G401 (cell line): ENCODE measurements around the gene ADRA2B. TPM values are rescaled to one million over a fixed set of nuclear protein-coding genes. Genes with fewer than 3 reads are reported as not detected.

Source experiments
- DNase-seq: peaks from one replicate; pipeline ENCODE4 v3.0.0-alpha.2; 2015; ENCODE audit warnings: low spot score
- in situ Hi-C: cut with HindIII; loops from 2 replicates; pipeline ENCODE4 v1.10.0; 2016; ENCODE audit warnings: low sequenced_read_pairs, mixed read lengths
- total RNA-seq: library from RNA; depleted of rRNA; stranded (reverse); fragments of >200 nt; shearing (Covaris generic); gene quantifications from 2 replicates; pipeline ENCODE4 v1.2.3, GENCODE V29; 2014

Gene ADRA2B
- total RNA-seq, 1 experiment from 2014 or later = not detected

DNA sequence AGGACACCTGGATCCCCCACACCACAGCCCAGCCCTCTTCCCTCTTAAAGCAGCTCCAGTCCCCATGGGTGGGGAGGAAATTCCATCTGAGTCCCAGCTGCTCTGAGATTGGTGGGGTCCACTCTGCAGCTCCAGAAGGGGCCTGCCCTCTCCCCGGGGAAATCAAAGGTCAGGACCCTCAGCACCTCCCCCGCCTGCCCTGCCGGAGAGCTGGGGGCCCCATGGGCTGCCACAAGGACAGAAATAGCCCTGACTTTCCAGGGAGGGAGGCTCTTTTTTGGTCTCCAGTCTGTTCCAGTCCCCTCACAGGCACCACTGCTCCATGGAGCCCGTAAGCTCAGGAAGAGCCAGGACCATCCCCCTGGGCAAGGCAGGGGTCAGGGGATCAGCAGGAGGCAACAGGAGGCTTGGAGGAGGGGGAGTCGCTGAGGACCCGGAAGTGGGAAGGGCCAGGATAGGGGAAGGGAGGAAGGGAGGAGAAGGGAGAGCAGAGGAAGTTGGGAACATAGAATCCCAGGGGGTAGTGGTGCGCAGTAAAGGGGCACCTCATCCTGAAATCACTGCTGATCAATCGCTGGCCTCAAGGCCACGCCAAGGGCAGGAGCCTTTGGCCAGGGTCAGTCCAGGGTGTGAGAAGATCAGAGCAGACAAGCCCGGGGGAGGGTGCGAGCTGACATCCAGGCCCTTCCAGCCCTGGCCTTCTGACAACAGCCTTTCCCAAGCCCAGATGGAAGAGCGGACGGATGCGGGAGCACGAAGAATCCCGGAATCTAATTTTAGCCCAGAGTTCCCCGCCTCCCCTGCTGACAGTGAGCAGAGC, 7.6 kb downstream of the ADRA2B start:
- DNase-seq = peak; percentile 86
- in situ Hi-C loops = no loop called here

DNA sequence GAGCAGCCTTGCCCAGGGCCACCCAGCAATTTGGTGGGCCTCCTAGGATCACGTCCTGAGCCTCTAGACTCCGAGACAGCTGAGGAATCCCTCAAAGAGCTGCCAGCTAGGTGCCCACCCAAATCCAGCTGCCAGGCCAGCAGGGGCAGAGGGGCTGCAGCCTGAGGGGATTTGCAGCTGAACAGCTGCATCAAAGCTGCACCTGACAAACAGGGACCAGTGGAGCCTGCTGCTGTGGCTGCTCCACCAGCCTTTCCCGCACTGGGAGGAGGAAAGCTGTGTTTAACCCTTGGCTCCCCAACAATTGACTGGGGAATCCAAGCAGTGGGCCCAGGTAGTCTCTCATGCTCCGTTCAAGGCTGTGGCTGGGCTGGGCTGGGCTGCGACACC, 8.2 kb downstream of the ADRA2B start:
- no peak for DNase-seq
- in situ Hi-C loops = no loop called here

DNA sequence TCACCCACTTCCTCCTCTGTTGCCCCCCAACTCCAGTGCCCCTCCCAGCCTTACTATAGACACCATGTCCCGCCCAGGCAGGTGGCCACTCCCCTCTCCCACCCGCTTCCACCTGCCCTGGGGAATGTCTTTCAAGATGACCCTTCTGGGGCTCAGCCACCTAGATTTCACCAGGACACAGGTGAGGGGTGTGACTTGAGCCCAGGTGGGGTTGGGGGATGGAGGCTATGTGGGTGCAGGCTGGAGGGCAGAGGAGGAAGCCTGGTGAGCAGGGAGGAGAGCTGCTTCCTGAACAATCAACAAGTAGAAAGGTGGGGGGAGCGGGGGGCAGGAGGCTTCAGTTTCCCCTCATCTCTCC, 8.7 kb downstream of the ADRA2B start:
- in situ Hi-C loops = no loop called here
- no peak for DNase-seq

DNA sequence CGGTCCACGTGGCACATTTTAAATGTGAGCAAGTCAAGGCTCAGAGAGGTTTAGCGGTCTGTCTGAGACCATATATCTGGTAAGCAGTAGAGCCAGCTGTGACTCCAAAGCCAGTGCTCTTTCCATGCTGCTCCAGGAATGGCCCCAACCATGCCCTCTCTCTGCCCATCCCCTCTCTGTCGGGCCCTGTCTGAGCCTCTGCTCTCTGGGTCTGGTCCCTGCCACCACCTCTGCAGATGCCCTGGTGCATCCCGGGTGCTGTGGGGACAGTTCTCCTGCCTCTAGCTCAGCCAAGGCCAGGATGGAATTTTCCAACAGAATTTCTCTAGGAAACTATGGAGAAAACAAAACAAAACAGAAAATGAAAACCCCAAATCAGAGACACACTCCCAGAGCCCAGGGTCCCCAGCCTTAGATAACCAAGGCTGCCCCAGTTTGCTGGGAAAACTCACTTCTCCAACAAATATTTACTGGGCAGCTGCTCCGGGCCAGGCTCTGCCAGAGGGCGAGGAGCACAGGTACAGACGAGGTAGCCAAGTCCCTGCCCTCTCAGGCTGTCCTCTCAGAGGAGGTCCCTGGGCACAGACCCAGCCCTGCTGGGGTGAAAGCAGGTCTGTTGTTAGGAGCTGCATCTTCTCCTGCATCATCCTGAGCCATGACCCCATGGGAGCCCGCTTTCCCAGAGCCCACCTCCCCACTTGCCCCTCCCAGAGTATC, 9.2 kb downstream of the ADRA2B start:
- peak; percentile 89 for DNase-seq
- in situ Hi-C loops = no loop called here

DNA sequence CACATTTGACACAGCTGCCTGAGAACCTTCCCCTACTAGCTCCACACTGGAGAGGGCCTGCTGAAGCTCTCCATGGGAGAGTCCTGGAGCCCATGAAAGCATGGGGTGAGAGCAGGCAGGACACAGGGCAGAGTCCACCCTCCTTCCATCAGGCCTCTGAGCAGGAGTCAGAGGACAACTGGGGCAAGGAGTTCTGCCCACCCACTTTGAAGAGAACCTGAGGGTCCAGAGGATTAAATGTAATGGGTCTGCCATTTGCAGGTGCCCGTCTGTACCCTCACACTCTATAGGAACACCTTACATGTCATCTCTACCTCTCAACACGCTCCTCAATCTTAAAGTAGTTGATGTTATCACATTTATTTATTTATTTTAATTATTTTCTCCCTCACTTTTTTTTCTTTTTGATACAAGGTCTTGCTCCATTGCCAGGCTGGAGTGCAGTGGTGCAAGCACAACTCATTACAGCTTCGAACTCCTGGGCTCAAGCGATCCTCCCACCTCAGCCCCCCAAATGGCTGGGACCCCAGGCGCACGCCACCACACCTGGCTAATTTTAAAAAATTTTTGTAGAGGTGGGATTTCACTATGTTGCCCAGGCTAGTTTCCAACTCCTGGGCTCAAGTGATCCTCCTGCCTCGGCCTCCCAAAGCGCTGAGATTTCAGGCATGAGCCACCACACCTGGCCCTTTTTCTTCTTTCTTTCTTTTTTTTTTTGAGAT, 10.2 kb downstream of the ADRA2B start:
- in situ Hi-C loops = no loop called here
- DNase-seq = no peak

DNA sequence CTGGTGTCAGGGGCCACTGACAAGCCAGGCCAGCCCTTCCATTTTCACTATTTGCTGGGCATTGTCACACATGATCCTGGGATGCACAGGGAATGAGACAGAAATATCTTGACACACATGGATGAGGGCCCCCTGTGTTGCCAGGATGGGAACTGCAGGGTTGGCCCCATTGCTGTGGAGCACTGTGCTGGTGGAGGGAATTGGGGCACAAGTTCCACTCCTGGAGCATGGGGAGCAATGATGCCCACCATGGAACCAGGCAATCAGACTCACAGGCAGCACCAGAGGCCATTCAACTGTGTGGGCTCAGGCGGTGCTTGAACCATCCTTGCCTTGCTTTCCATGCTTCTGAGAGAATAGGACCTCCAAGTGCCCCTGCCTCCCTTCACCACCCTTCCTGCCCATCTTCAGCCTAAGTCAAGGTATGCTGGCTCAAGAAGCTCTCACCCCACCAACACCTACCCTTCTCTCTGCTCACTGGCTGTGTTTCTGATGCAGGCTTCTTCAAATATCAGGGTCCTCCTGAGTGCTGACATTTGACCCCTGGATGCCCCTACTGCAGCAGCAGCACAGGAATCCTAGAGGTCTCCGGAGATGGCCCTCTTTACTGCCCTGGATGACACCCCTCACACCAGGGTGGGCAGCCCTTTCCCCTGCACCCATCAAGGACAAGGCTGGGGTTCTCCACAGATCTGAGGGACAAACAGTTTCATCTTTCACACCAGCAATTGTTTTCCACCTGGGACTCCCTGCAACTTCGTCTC, 11.0 kb downstream of the ADRA2B start:
- DNase-seq = no peak
- in situ Hi-C loops = no loop called here

DNA sequence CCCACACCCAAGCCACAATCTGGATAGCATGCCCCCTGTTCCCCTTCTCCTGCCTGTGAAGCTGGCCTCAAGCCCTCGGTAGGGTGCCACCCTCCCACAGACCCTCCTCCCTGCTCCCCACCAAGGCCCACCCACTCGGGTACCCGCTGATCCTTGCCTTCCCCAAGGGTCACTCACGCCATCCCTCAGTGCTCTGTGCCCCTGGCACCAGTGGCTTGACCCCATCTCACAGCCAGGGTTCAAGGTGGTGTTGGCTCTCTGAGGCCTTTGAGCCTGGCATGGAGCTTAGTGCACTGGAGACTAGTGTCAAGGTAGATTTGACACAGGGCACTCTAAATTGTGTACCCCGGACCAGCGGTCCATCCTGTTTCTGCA, 11.9 kb downstream of the ADRA2B start:
- in situ Hi-C loops = no loop called here
- no peak for DNase-seq

DNA sequence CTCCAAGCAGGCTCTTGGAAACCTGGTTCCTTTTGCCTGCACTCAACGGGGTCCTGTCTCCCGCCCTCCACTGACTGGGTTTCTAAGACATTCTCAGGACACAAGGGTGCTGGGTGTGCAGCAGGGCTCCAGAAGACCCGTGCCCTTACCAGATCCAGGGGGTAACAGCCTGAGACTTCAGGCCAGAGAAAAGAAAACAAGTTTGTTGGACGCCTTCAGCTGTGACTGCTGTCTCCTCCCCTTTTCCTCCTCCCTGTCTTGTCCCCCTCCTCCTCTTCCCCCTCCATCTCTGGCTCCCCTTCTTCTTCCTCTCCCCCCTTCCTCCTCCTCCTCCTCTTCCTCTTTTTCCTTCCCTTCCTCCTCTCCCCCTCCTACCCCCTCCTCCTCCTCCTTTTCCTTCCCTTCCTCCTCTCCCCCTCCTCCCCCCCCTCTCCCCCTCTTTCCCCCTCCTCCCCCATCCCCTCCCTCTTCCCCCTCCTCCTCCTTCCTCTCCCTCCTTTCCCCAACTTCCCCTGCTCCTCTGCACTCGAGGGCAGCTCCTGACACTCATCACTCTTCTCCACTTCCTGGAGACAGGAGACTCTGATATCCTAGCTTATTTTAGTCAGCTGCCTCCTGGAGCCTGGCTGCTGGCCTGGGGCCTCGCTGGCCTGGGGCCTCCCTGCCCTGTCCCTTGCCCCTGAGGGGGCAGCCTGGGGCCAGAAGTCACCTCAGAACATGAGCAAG, 12.4 kb downstream of the ADRA2B start:
- in situ Hi-C loops = no loop called here
- DNase-seq = no peak

DNA sequence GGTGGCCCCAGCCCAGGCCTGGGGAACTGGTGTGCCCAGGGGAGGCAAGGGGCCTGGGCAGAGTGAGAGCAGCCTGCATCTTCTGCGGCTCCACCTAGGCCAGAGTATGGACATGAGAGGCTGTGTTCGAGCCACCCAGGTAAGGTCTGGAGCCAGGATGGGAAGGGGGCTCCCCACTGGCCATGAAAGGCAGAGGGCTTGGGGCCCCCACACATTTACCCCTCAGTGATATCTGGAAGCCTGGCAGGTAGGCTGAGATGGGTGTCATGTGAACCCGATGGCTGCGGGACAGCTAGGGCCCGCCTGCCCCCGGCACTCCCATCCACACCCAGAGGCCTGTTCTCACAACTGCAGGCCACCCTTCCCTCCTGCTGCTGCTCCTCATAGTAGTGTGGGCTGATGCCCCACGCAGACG, 13.2 kb downstream of the ADRA2B start:
- no peak for DNase-seq
- in situ Hi-C loops = no loop called here

DNA sequence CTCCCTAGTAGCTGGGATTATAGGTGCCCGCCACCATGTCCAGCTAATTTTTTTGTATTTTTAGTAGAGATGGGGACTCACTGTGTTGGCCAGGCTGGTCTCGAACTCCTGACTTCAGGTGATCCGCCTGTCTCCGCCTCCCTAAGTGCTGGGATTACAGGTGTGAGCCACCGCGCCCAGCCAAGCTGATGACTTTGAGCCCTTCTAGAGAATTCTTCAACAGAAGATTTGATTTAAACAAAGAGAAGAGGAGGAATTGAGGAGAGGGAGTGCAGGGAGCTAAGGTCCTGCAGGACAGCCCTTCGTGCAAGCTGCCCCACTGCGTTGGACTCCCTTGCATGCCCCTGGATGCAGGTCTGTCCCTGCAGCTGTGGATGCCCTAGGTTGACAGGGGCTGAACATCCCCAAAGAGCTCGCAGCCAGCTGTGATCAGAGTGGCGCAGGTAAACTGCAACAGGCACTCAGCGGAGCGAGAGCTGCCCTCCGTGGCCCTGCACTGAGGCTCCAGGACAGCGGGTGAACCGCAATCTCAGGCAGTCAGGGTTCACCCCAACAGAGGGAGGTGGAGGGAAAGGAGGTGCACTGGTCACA, 13.7 kb downstream of the ADRA2B start:
- in situ Hi-C loops = no loop called here
- no peak for DNase-seq

DNA sequence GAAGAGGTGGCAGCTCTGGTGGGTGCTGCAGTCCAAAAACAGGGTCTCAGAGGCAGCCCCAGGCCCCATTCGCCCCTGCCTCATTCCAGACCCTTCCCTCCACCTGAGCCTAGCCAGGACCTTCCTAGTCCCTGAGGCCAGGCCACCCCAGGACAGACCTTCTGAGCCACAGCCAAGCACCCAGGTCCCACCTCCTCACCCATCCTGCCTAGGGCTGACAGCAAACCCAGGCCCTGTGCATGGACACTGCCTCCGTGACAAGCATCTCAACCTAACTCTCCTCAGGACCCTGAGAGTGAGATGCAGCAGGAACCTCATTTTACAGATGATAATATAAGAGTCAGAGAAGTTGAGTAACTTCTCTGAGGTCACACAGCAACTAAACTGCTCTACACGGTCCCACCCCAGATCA, 15.5 kb downstream of the ADRA2B start:
- DNase-seq = no peak
- in situ Hi-C loops = no loop called here

DNA sequence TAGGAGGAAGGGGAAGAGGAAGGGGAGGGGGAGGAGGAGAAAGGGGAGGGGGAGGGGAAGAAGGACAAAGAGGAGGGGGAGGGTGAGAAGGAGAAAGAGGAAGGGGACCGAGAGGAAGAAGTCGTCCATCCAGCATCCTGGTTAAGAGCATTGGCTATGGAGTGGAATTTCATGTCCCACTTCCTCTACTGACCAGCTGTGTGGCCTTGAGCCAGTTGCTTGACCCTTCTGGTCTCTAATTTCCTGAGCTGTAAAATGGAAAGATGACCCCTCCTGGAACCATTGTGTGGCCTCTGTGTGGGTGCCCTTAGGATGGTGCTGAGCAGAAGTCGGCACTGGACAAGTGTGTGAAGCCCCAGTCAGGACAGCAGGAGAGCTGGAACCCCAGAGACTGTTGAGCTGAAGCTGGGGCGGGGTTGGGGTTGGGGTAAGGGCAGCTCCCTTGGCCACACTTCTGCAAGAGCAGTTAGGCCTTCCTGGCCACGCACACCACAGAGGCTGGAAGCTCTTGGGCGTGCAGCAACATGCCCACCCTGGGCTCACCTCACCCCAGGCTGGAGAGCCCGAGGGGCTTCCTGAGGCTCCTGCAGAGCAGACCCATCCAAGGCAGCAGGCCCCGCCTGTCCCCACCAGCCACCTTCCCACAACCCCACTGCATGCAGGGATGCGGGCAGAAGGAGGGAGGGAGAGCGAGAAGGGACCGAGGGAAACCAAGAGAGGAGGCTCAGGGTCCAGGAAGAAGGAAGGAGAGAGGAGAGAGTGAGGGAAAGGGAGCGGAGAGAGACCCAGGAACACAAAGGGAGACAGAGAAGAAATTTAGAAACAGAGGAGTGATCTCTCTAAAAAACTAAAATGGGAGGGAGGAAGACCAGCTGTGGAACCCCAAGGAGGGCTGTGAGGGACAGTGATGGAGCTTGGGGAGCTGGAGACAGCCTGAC, 16.2 kb downstream of the ADRA2B start:
- DNase-seq = no peak
- in situ Hi-C loops = no loop called here

DNA sequence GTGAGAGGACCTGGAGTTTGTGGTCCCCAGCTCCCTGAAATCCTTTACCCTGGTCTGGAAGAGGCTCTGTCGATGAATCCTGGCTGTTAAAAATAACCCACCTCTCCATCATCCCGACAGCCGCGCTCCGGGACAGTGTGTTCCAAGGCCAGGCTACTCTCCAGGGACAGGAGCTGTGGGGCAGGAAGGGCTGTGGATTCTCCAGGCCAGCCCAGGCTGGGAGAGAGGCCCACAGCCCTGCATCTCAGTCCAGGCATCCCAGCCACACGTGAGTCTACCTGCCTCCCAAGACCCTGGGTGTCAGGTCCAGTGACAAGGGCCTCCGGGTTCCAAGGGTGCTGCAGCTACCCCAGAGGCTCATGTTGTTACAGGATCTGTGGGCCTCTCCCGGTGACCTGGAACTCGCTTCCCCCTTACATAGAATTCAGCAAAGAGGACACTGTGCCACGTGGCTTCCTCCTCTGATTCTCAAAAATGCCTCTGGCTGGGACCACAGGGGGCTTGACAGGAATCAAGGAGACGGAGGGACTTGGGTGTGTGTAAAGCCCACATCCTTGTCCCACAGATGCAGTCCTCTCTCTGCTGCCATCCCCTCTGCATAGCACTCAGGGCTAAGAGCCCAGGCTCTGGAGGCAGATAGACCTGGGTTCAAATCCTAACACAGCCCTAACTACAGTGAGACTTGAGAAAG, 17.3 kb downstream of the ADRA2B start:
- in situ Hi-C loops = no loop called here
- no peak for DNase-seq

DNA sequence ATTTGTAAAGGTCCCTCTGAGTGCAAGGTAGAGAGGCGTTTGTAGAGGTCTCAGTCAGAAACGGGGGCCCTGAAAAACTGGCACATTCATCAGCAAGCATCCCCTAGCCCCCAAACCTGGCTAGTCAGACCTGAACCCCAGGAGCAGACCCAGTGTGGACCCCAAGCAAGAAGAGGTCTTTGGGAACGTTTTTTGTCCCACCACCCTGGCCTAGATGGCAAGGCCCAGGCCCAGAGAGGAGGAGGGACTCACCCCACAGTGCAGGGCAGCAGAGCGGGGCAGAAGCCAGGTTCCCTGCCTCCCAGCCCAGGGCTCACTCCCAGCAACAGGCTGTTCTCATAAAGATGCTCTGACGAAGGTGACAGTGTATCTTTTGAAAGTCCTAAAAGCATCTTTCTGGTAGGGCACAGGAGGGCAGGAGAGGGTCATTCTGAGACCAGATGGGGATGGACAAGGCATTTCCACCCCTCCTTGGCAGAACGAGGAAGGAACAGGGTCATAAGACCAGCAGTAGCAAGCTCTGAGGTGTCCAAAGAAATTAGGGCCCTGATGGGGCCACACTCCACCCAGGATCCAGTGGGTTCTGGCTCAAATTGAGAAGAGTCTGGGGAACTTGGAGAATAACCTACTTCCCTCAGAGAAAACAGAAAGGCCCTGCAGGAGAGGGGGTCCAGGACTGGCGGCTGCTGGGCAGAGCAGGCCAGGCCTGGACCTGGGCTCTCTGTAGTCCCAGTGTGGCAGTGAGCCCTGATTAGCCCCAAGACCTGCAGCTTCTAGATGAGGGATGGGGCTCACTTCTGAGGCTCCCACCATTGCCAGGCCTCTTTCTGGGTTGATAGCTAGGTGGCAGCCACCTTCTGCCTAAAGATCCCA, 18.2 kb downstream of the ADRA2B start:
- DNase-seq = no peak
- in situ Hi-C loops = no loop called here

DNA sequence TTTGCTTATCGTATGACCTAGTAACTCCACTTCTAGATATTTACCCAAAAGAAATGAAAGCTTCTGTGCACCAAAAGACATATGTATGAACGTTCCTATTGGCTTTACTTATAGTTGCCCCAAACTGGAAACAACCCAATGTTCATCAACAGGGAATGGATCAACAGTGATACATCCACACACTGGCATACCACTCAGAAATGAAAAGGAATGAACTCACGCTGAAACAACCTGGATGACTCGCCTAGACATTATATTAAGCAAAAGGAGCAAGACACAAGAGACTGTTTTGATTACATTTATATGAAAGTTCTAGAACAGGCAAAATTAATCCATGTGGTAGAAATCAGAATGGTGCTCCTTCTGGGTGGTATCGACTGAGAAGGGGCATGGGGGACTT, 18.9 kb downstream of the ADRA2B start:
- in situ Hi-C loops = no loop called here
- no peak for DNase-seq

DNA sequence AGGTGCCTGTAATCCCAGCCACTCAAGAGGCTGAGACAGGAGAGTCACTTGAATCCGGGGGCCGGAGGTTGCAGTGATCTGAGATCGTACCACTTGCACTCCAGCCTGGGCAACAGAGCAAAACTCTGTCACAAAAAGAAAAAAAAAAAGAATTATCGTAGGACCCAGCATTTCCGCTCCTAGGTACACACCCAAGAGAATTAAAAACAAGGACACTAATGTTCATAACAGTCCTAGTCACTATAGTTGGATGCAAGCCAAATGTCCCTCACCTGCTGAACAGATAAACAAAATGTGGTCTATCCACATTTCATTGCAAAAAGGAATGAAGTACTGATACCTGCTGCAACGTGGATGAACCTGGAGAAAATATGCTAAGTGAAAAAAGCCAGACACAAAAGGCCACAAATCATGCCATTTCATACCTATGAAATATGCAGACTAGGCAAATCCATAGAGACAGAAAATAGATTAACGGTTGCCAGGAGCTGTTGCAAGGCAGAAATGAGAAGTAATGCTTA, 21.2 kb downstream of the ADRA2B start:
- in situ Hi-C loops = no loop called here
- DNase-seq = no peak
